HG02870 (cell line): ENCODE measurements around the gene CHAF1A.

Experiments
- ATAC-seq: cut with Tn5 transposase; IDR thresholded peaks from one replicate; pipeline ENCODE4 v1.9.1; 2021; ENCODE audit warnings: mild to moderate bottlenecking, moderate library complexity; ENCODE audit not compliant: unreplicated experiment

CHAF1A gene

DNA sequence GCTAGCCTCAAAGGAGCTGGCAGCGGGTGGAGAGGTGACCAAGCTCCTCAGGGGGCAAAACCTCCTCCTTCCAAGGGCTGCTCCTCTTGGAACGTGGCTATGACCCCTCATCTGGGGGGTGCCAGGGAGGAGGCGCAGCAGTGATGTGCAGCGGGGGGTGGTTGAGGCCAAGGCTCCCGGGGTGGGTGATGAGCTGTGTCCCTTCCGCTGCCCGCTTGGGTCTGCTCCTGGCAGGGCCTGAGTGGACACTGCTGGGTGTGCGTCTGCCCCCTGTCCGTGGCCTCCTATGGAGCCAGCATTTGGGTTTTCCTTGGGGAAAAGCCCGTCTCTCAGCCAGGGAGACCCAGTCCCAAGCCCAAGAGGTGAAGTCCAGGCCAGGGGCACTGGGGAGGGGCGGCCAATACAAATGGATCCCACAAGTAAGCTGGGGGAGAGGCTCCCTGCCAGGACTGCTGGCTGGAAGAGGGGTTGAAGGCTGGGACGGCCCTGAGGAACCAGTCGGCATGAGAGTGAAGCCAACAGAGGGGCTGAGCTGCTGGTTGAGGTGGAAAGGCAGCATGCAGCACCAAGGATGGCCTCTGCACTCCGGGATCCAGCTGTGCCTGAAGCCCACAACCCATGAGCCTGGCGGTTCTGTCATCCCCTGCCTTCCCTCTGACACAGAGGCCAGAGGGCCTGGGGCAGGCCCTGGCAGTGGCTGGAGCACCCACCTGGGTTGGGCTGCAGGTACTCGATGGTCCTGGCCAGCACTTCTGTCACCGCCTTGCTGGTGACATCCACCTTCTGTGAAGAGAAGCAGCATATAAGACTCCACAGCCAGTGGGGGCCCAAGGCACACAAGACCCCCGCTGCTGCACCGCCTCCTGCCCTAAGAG lies 36.4 kb upstream of the CHAF1A start:
- ATAC-seq: no peak

DNA sequence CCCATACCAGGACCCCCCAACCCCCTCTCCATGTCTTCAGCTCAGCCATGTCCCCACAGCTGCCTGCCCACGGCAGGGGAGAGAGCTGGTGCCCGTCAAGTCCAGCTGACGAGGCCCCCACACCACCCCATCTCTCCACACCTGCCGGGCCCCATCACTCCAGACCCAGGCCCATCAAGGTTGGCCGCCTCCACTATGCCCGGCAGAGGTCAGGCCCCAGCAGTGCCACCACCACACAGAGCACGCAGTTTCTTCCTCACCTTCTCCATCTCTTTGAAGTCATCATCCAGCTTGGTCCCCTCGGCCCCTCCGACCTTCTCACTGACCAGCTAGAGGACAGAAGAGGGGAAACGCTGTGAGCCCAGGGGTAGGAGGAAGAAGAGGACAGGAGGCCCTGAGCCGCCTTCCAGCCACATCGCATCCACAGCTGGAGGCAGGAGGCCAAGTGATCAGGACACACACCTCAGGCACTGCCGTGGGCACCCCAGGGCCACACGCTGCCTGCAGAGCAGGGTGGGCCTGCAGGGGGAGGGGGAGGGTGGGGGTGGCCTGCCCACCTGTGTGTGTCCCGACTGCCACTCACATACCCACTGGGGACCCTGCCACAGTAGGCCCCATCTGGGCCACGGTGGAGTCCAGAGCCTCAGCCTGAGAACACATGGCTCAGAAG lies 35.6 kb upstream of the CHAF1A start:
- ATAC-seq: no peak

DNA sequence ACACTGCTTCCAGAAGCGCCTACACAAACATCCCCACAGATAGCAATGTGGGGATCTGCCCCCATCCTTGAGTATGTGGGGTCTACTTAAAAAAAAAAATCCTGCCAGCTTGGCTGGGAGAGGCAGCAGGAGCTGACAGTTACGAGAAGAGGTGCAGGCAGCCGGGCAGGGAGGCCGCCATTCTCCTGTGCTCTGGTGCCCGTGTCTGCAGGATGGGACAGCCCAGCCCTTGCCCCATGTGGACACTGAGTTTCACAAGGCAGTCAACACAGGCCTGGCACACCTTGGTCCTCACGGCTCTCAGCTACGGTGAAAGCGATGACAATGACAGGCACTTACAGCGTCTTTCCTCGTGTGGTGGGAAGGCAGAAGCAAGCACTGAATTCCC lies 35.1 kb upstream of the CHAF1A start:
- ATAC-seq: no peak

DNA sequence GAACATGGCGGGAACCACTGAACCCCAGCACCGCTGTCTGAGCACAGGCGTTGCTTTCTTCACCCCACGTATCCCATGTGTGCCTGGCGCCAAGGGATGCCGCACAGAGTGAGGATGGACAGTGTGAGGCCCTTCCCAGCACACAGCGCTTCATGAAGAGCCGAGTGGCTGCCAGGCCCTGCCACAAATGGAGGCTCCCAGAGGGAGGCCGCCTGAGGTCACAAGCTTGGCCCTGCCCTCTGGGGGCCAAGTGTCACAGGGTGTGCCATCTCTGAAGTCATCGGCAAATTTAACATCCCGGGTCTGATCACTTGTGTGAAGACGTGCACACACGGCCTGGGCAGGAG lies 34.7 kb upstream of the CHAF1A start:
- ATAC-seq: no peak

DNA sequence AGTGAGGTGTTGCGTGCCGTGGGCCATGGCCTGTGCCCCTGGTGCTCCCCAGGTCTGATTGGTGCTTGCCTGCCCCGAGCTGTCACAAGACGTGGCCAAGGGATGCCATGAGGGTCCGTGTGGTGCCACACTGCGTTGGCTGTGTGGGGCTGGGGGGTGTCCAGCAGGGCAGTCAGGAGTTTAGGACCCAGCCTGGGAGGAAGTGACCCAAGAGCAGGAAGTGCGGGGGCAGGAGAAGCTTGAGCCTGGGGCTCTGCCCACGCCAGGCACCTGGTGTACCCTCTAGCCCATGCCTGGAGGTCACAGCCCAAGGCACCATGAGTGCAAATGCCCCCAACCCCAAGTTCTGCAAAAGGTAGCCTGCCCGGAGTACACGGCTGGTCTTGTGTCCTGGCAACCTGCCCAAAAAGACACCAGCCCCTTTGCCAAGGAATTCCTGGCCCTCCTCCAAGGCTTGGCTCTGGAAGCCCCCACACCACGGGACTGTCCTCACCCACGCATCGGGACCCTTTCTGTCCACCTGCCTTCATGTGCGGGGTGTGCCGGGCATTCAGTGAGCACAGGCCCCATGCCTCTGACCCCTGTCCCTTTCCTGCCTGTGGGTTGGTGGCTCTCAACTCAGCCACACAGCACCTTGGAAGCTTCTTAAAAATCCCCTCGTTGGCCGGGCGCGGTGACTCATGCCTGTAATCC lies 34.2 kb upstream of the CHAF1A start:
- ATAC-seq: no peak

DNA sequence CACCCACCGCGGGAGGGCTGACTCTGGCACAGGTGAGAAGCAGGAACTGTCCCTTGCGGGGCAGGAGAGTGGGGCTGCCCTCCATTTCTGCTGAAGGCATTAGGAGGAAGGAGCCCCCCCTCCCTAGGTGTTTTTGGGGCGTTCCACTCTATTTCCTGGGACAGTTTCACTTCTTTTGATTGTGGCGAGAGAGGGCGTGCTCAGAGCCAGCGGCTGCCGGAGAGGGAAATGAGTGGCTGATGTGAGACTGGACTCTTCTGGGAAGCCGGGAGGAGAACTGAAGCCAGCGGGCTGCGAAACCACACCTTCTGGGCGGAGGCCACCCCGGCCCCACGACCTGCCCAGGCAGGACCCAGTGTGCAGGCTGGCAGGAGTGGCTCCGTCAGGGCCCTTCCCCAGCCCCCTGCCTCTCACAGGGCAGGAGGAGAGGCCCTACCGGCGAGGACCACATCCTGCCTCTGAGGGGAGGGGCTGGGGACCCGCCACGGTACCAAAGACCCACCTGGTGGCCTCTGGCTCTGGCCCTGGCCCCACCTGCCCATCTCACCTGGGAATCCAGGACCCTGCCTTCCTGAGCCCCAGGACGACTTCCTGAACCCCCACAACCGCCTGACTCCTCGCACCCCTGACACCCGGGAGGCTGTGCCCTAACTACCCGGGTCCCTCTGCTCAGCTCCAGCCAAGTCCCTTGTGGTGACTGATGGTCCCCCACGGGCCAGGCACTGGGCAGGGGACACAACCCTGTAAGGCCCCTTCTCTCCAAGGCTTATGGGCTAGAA lies 33.1 kb upstream of the CHAF1A start:
- ATAC-seq: peak; percentile 39

DNA sequence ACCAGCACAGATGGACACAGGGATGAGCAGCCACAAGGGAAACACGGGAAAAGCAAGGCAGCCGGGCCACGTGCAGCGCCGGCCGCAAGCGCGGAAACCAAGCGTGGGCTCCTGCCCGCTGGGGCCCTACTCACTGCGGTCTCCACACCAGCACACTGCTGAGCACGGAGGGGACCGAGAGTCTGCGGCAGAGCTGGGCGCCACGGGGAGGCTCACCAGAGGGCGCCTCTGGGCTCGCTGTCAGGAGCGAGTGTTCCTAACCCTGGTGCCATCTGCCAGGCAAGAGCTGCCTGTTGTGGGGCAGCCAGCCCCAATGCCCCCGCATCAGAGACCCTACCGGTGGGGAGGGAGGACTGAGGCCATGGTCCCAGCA lies 32.6 kb upstream of the CHAF1A start:
- ATAC-seq: peak; percentile 26

DNA sequence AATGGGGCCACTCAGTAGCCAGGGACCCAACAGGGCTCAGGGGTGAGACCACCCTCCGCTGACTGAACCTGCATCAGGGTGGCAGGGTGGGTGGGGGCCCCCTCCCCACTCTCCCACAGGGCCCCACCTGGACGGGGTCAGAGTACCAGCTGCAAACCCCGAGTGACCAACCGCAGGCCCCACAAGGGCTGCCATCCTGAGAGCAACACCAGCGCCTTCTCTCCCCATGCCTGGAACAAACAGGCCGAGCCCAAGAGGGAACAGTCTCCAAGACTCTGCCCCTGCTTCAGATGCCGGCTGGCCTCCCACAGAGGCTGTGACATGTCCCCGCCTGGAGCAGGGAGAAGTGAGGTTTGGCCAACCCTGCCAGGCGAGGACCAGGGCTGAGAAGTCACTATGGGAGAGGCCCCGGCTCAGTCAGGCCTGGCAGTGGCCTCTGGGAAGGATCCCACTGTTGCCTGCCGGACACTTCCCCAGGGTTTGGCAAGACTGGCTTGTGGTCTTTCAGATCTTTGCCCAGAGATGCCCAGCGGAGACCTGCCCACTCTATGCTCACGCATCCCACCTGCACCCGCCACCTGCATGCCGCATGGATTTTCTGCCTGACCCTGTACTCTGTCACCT lies 31.9 kb upstream of the CHAF1A start:
- no peak for ATAC-seq

DNA sequence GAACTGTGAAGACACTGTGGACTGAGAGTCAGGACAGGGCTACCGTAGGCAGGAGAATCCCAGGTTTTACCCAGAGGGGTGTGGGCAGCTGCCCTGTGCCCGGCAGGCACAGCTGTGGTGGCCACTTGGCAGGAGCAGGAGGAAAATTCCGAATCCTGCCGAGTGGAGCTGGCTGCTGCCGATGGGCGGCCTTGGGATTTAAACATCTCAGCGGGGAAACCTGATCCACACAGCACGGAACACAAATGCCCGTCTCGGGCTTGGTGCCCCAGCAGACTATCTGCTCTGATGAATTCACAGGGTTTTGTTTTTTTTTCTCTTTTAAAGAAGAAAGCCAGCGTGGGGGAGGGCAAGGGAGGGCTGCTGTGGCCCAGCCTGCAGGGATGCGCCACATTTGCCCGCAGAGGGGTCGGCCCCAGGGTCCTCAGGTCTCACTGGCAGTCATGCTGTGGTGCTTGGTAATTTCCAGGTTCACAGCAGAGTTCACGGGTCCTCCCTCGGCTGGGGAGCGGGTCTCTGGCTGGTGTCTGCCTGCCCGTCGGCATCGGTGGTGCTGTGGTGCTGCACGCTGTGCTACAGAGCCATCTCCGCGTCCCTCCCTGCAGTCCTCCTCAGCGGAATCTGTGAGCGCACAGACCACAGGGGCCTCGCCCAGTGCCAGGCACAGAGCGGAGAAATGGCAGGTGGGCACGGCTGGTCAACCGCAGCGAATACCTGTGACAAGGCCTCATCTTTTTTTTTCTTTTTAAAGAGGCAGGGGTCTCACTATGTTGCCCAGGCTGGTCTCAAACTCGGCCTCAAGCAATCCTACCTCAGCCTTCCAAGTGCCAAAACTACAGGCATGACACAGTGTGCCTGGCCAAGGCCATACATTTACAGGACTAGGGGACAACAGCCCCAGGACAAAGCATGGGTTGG lies 30.9 kb upstream of the CHAF1A start:
- no peak for ATAC-seq

DNA sequence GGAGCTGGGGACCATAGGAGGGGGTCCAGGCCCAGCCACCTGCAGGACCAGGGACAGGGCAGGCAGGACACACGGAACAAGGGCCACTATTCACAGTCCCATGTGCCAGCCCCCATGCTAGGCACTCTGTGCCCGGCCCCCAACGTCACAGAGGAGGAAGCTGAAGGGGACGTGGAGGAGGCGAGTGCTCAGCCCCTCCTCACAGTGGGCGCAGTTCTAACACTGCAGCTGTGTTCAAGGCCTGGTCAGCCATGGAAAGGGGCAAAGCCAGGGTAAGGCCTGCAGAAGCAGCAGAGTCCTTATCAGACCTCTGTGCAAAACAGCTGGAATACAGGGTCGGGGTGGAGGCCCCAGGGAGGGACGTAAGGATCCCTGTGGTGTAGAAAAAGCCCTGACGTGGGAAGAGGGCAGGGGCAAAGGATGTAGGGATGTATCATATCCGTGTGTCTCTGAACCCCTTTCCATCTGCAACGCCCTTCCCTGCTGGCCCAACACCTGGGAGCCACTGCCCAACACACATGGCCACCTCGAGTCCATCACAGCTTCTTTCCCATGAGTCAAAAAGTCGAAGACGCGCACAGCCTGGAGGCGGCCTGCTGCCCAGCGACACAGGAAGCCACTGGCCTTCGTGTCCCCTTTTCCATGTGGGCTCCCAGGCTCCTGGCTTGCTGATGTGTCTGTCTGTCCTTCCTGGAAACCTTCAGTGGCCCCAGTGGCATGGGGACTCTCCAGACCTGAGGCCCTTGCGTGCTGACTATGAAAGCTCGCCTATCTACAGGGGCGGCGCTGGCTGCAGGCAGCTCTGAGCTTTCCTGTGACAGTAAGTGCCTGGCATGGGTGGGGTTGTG lies 30.1 kb upstream of the CHAF1A start:
- ATAC-seq: no peak

DNA sequence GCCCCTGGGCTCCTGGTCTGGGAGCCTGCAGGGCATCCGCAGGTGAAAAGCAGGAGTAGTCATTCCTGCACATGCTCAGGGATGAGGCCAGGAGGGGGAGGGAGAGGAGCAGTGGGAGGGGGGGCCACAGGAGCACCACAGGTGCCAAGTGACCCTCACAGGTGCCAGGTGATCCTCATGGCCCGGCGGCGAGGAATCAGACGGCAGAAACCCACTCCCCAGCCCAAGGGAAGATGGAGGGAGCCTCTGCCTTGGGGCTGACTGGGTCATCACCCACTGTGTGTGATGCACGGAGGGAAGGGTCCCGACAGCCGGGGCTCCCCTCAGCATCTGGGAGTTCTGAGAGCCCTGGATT lies 29.4 kb upstream of the CHAF1A start:
- ATAC-seq: no peak

DNA sequence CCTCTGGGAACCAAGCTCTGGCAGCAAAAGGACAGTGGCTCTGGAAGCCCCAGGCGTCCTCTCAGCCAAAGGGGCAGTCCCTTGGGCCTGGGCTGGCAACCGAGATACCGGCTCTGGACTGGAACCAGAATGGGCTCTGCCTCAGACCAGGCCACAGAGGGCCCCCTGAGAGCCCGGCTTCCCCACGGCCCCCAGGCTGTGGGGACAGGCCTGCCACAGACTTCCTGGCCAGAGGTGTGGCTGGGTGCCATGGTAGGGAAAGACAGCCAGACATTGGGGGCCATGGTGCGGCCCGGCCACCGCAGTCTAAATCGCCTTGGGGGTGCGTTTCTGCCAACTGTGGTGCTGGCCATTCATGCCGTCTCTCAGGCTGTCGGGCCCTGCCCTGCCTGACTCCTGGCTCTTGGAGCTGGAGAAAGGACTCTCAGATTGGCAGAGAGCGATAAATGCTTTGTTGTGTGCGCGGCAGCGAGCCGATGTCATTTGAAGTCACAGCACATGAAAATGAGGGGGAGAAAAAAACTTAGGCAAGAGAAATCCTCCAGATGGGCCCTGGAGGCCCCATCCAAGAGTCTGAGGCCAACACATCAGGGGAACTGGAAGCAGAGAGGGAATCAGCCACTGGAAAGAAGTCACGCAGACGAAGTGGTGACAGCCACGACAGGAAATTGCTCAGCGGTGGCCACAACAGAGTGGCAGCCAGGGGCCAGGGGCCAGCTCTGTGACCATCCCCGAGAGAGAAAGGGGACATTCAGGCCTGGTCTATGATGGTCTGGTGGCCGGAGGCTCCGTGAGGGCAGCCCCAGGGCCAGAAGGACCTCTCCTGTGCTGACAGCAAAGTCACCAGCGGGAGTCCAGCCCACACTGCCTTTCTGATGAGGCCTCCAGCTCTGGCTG lies 28.6 kb upstream of the CHAF1A start:
- no peak for ATAC-seq

DNA sequence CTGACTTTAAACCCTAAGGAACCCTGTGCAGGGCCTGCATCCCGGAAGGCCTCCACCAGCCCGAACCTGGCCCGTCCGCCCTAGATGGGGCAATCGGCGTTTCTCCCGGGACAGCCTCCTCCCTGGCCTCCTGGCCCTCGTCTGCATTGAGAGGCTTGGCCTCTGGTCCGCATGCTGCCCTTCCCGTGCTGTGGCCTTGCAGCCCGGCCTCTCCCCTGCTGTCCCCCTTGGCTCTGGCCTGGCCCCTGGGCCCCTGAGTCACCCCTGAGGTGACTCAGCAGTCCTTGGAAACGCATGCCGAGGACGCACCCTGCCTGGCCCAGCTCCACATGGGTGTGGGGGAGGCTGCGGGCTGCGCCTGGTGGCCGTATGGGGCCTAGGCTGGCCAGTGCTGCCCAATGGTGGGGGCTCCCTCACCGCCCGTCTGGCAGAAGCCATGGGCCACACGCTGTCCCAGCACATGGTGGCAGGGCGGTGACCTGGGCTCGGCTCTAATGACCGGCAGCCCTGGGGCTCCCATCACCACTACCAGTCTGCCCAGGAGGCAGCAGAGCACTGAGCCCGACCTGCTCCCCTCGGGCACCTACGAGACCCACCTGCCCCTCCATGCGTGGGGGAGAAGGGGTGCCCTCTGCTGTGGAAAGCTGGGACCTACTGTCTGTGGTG lies 27.8 kb upstream of the CHAF1A start:
- ATAC-seq: no peak

DNA sequence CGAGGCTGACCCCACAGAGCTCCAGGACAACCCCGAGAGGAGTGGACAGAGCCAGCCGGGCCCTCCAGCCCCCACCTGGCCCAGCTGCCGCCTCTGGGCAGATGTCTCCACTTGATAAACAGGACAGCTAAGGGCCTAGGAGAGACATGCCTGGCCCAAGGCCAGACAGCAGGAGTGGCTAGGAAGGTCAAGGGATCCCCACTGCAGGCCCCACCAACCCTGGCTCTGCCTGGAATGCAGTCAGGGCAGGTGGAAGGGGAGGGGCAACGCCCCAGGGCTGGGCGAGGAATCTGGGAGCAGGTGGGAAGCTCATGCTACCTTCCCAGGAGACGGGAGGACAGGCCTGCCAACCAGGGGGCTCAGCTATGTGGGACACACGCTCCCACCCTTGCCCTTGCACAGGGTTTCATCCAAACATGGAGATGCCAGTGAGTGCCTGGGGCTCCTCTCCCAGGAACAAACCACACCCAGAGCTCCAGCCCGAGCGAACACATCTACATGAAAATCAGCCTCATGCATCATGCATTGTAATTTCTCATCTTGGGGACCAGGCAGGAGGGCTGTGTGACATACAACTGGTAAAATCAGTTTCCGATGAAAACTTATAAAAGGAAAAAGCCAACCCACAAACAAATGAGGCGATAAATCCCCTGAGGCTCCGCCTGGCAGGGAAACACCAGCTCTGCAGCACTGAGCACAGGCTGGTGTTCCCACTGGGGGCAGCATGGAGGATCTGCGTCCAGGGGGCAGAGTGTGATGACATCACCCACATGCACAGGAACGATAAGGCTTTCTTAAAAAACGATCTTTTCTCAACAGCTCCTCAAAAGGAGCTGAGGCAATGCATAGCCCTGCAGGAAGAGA lies 27.0 kb upstream of the CHAF1A start:
- ATAC-seq: no peak

DNA sequence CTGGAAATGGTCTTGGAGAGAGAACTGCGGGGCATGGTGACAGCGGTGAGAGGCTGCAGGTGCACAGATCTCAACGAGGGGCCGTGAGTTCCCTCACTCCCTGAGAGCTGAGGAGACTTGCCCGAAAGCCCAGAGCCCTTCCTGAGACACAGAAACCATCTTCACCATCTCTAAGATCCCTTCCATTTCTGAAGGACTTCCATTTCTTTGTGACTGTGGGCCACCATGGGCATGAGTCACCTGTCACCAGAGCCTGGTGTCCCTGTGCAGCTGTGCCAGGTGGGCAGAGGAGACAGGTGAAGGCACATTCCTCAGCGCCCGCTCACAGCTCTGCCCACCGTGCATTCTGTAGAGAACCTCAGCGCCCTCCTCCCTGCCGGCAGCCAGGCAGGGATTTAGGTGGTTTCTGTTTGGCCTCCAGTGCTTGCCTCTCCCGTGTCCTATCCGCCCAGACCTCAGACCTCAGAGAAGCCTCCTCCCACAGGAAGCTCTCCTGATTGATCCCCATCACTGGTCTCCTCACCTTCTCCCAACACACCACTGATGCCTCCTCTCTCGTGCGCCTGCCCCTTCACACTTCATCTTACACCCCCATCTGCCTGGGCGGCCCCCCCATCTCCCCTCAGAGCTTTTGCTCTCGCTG lies 26.3 kb upstream of the CHAF1A start:
- no peak for ATAC-seq

DNA sequence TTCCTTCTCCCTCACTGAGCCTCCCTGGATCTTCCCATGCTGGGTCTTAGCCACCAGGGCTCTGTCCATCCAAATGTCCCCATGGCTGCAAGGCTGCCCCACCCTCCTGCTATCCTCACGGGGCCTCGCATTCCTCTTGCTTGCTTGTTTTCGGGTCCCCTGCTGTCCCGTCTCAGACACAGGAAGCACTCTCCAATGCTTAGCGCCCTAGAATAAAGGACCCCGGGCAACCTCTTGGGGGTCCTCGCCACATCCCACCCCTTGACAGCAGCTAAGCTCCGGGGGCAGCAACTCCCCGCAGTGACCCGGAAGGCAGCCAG lies 25.8 kb upstream of the CHAF1A start:
- ATAC-seq: no peak
